Activated T-helper 9 cell treated with anti-CD3 and anti-CD28 coated beads, Interleukin-2, amount 50 U/mL, for 16 hours (primary cell): ENCODE results near the gene ACRV1.
"Not testable (repeated sequence)": the region's sequence is repeated elsewhere in the genome, so short reads cannot be mapped to it uniquely, and the experiment has no call there.

ENCODE experiments used
- DNase-seq: peaks from one replicate; pipeline ENCODE4 v3.0.0-alpha.2; 2020; ENCODE audit warnings: low read depth

ACRV1 gene

GRCh38 chr11:125680747-125681146, at the start of gene ACRV1:
TSS of gene ACRV1 (minus strand) at chr11:125680847. CDS start at chr11:125680780, 67 bp downstream.
- DNase-seq: no peak

GRCh38 chr11:125728969-125729368, 48.3 kb upstream of the ACRV1 start:
- no peak for DNase-seq

- DNase-seq: no peak
These were observed 43.5 kb upstream of the ACRV1 start for GRCh38 chr11:125724125-125724524.

GRCh38 chr11:125720781-125721180, 40.1 kb upstream of the ACRV1 start:
- DNase-seq: no peak

- DNase-seq: not testable (repeated sequence)
These were observed 24.0 kb upstream of the ACRV1 start for GRCh38 chr11:125704686-125705085.

- no peak for DNase-seq
These were observed 21.4 kb upstream of the ACRV1 start for GRCh38 chr11:125701858-125702621.

- DNase-seq: no peak
These were observed 20.5 kb upstream of the ACRV1 start for GRCh38 chr11:125701018-125701610.

GRCh38 chr11:125694951-125695350, 14.3 kb upstream of the ACRV1 start:
- no peak for DNase-seq

GRCh38 chr11:125692887-125693286, 12.2 kb upstream of the ACRV1 start:
- DNase-seq: no peak

GRCh38 chr11:125690006-125690405, 9.4 kb upstream of the ACRV1 start:
- DNase-seq: no peak

GRCh38 chr11:125689274-125689859, 8.7 kb upstream of the ACRV1 start:
- no peak for DNase-seq

- no peak for DNase-seq
These were observed 8.0 kb upstream of the ACRV1 start for GRCh38 chr11:125688632-125689031.

GRCh38 chr11:125688066-125688465, 7.4 kb upstream of the ACRV1 start:
- DNase-seq: no peak

- no peak for DNase-seq
These were observed 4.6 kb upstream of the ACRV1 start for GRCh38 chr11:125685228-125685627.

- no peak for DNase-seq
These were observed 810 bp downstream of the ACRV1 start for GRCh38 chr11:125679837-125680236.

GRCh38 chr11:125679397-125679796, 1.2 kb downstream of the ACRV1 start:
- no peak for DNase-seq

GRCh38 chr11:125675196-125675595, 5.5 kb downstream of the ACRV1 start:
- no peak for DNase-seq

- DNase-seq: no peak
These were observed 6.4 kb downstream of the ACRV1 start for GRCh38 chr11:125674210-125674609.

- no peak for DNase-seq
These were observed 9.1 kb downstream of the ACRV1 start for GRCh38 chr11:125671561-125671960.

- DNase-seq: no peak
These were observed 10.5 kb downstream of the ACRV1 start for GRCh38 chr11:125670172-125670571.

GRCh38 chr11:125667151-125667550, 13.5 kb downstream of the ACRV1 start:
- no peak for DNase-seq

- no peak for DNase-seq
These were observed 16.7 kb downstream of the ACRV1 start for GRCh38 chr11:125663910-125664309.

- no peak for DNase-seq
These were observed 18.0 kb downstream of the ACRV1 start for GRCh38 chr11:125662689-125663088.
